ENCODE measurements around the gene DDAH1.

Gene DDAH1

GRCh38 chr1:85322655-85323054, 142.3 kb downstream of the DDAH1 start:
- no peak for DNase-seq

GRCh38 chr1:85321237-85321964, 143.6 kb downstream of the DDAH1 start:
- DNase-seq: no peak

- no peak for DNase-seq
Observed at GRCh38 chr1:85320371-85321131, 144.4 kb downstream of the DDAH1 start.

GRCh38 chr1:85319931-85320330, 145.0 kb downstream of the DDAH1 start:
- no peak for DNase-seq

GRCh38 chr1:85319491-85319890, 145.5 kb downstream of the DDAH1 start:
- DNase-seq: no peak

GRCh38 chr1:85318217-85318616, 146.7 kb downstream of the DDAH1 start:
- no peak for DNase-seq

GRCh38 chr1:85317560-85317959, 147.4 kb downstream of the DDAH1 start:
- DNase-seq: no peak

- no peak for DNase-seq
Observed at GRCh38 chr1:85316321-85316720, 148.6 kb downstream of the DDAH1 start.

GRCh38 chr1:85315789-85316188, 149.2 kb downstream of the DDAH1 start:
- DNase-seq: no peak

GRCh38 chr1:85314726-85315125, 150.2 kb downstream of the DDAH1 start:
- no peak for DNase-seq

GRCh38 chr1:85313888-85314696, 150.9 kb downstream of the DDAH1 start:
- no peak for DNase-seq

GRCh38 chr1:85311818-85312217, 153.1 kb downstream of the DDAH1 start:
- no peak for DNase-seq

- DNase-seq: no peak
Observed at GRCh38 chr1:85308833-85309350, 156.1 kb downstream of the DDAH1 start.

GRCh38 chr1:85307987-85308832, 156.7 kb downstream of the DDAH1 start:
- DNase-seq: peak; percentile 56

GRCh38 chr1:85306236-85306635, 158.7 kb downstream of the DDAH1 start:
- DNase-seq: no peak

GRCh38 chr1:85303440-85304162, 161.4 kb downstream of the DDAH1 start:
- DNase-seq: no peak

GRCh38 chr1:85300140-85300539, 164.8 kb downstream of the DDAH1 start:
- no peak for DNase-seq

GRCh38 chr1:85297855-85298629, 166.9 kb downstream of the DDAH1 start:
- peak; percentile 31 for DNase-seq

- no peak for DNase-seq
Observed at GRCh38 chr1:85297538-85297854, 167.5 kb downstream of the DDAH1 start.

GRCh38 chr1:85296980-85297379, 168.0 kb downstream of the DDAH1 start:
- DNase-seq: no peak

GRCh38 chr1:85295654-85296053, 169.3 kb downstream of the DDAH1 start:
- DNase-seq: no peak

Measured in activated CD4-positive, alpha-beta T cell treated with anti-CD3 and anti-CD28 coated beads, Interleukin-2, amount 50 U/mL, for 1 hour (primary cell).